GM23338 (cell line): ENCODE data around the gene MIER2.
"Not testable (repeated sequence)": the region's sequence is repeated elsewhere in the genome, so short reads cannot be mapped to it uniquely, and the experiment has no call there.

Experiments used
- CREB1 ChIP-seq: fragments of 250-450 bp; sonication (Bioruptor Pico); IDR thresholded peaks from 2 replicates; pipeline ENCODE4 v1.5.0; 2020; ENCODE audit warnings: low read depth, mild to moderate bottlenecking, moderate library complexity
- CTCF ChIP-seq, 2 experiments: fragments of 200-600 bp in 1 of 2; sonication (generic) in 1 of 2; conservative IDR thresholded peaks; 2 replicates each; pipeline versions ENCODE4 v1.5.1 to v1.6.1; 2016 to 2017; ENCODE audit warnings: antibody characterized with exemption in 2 of 2, low read depth in 2 of 2, mild to moderate bottlenecking in 2 of 2, moderate library complexity in 1 of 2
- EZH2 ChIP-seq: fragments of 200-600 bp; sonication (generic); IDR thresholded peaks from one replicate; pipeline ENCODE4 v1.8.0; 2017; ENCODE audit warnings: antibody characterized with exemption, mild to moderate bottlenecking, low read depth; ENCODE audit not compliant: unreplicated experiment
- EZH2phosphoT487 ChIP-seq: fragments of 200-600 bp; sonication (generic); IDR thresholded peaks from one replicate; pipeline ENCODE4 v1.8.1; 2018; ENCODE audit warnings: antibody characterized with exemption; ENCODE audit not compliant: unreplicated experiment
- JUNB ChIP-seq: IDR thresholded peaks from one replicate; pipeline ENCODE4 v1.6.1; 2016; ENCODE audit warnings: antibody characterized with exemption; ENCODE audit not compliant: unreplicated experiment
- POLR2AphosphoS5 ChIP-seq: IDR thresholded peaks from 2 replicates; pipeline ENCODE4 v1.6.1; 2016; ENCODE audit warnings: antibody characterized with exemption, low read depth
- ZNF114 ChIP-seq: fragments of 250-450 bp; sonication (Bioruptor Pico); IDR thresholded peaks from 2 replicates; pipeline ENCODE4 v1.5.0; 2020; ENCODE audit warnings: mild to moderate bottlenecking, moderate library complexity
- ZNF331 ChIP-seq: fragments of 250-450 bp; sonication (Bioruptor Pico); IDR thresholded peaks from 2 replicates; pipeline ENCODE4 v1.5.0; 2020; ENCODE audit warnings: low read depth, mild to moderate bottlenecking, moderate library complexity

DNA sequence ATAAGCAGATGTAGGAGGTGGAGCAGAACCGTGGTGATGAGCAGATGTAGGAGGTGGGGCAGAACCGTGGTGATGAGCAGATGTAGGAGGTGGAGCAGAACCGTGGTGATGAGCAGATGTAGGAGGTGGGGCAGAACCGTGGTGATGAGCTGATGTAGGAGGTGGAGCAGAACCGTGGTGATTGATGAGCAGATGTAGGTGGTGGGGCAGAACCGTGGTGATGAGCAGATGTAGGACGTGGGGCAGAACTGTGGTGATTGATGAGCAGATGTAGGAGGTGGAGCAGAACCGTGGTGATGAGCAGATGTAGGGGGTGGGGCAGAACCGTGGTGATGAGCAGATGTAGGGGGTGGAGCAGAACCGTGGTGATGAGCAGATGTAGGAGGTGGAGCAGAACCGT lies 37.3 kb upstream of the MIER2 start:
- not testable (repeated sequence) for TF ChIP-seq EZH2; ZNF114 (CRISPR knock-in tag); CTCF (conservative IDR thresholded peaks at IDR 0.05; ENCODE audit: low read depth in 2 of 2); POLR2AphosphoS5; JUNB; ZNF331 (CRISPR knock-in tag); EZH2phosphoT487; CREB1 (CRISPR knock-in tag)
